Measurements from ENCODE around the gene GNB4. TPM values are rescaled to one million over a fixed set of nuclear protein-coding genes. Genes with fewer than 3 reads are reported as not detected.

Gene GNB4
- total and polyA plus RNA-seq, 10 donors, result 5.5 to 47.5 (median 41.5) TPM

- DNase-seq, result no peak
- H3K4me3 ChIP-seq, result peak overlapping the region in 1 of 8 donors; percentile 30
- H3K9me3 ChIP-seq, result no peaks in the 10 kb centered on the region
- no peaks in the 10 kb centered on the region for H3K27me3 ChIP-seq (replicated peaks in 1 of 7)
- no peaks in the 10 kb centered on the region for H3K36me3 ChIP-seq
- 21 to 34% (median 30%) methylated on average over 3 of the region's 3 CpGs for WGBS, 5 donors
- TF ChIP-seq POLR2A (IDR thresholded peaks at IDR 0.05) (no peak), CTCF (IDR thresholded peaks at IDR 0.05 in 8 of 11, conservative IDR thresholded peaks at IDR 0.05 in 3 of 11) (no peak), POLR2AphosphoS5 (IDR thresholded peaks at IDR 0.05) (peak in 1 of 3 donors; percentile 37)
- intact Hi-C loops (cut with DNase I; ENCODE audit: low total_unique reads), result no loop called here
- H3K4me1 ChIP-seq, result peaks cover 23 to 80% (median 48%) of the 10 kb centered on the region in 6 donors
- H3K27ac ChIP-seq, result peak overlapping the region in 6 of 8 donors; percentile 23 to 64 (median 57)
Observed at GRCh38 chr3:179432021-179432420, 19.2 kb downstream of the GNB4 start.

GRCh38 chr3:179430277-179430870 is 20.9 kb downstream of the GNB4 start:
- intact Hi-C loops (cut with DNase I; ENCODE audit: low total_unique reads), result no loop called here
- peaks cover 0 to 7% (median under 1%) of the 10 kb centered on the region in 6 donors for H3K36me3 ChIP-seq
- no peak overlapping the region for H3K4me3 ChIP-seq
- H3K4me1 ChIP-seq, result peaks cover 17 to 63% (median 40%) of the 10 kb centered on the region in 6 donors
- no peaks in the 10 kb centered on the region for H3K27me3 ChIP-seq (replicated peaks in 1 of 7)
- no peak overlapping the region for H3K27ac ChIP-seq
- WGBS, 5 donors, result 97 to 100% (median 98%) methylated on average over 2 of the region's 2 CpGs
- no peaks in the 10 kb centered on the region for H3K9me3 ChIP-seq
- TF ChIP-seq POLR2A (IDR thresholded peaks at IDR 0.05) (no peak), CTCF (IDR thresholded peaks at IDR 0.05 in 8 of 11, conservative IDR thresholded peaks at IDR 0.05 in 3 of 11) (no peak), POLR2AphosphoS5 (IDR thresholded peaks at IDR 0.05) (no peak)
- DNase-seq, result no peak

GRCh38 chr3:179428876-179429548 is 22.3 kb downstream of the GNB4 start:
- no peak overlapping the region for H3K4me3 ChIP-seq
- no peak for TF ChIP-seq POLR2A (IDR thresholded peaks at IDR 0.05)
- no peak for TF ChIP-seq CTCF (IDR thresholded peaks at IDR 0.05 in 8 of 11, conservative IDR thresholded peaks at IDR 0.05 in 3 of 11)
- WGBS, 5 donors, result 83 to 97% (median 90%) methylated on average over 7 to 8 of the region's 8 CpGs
- intact Hi-C loops (cut with DNase I; ENCODE audit: low total_unique reads), result no loop called here
- DNase-seq, result no peak
- no peaks in the 10 kb centered on the region for H3K27me3 ChIP-seq (replicated peaks in 1 of 7)
- peaks cover 0 to 21% (median 11%) of the 10 kb centered on the region in 6 donors for H3K36me3 ChIP-seq
- H3K27ac ChIP-seq, result no peak overlapping the region
- no peaks in the 10 kb centered on the region for H3K9me3 ChIP-seq
- peaks cover 17 to 51% (median 32%) of the 10 kb centered on the region in 6 donors for H3K4me1 ChIP-seq

- intact Hi-C loops (cut with DNase I; ENCODE audit: low total_unique reads), result no loop called here
- DNase-seq, result no peak
- Histone ChIP-seq H3K9me3 (no peaks in the 10 kb centered on the region), H3K27ac (no peak overlapping the region), H3K27me3 (replicated peaks in 1 of 7) (no peaks in the 10 kb centered on the region), H3K36me3 (peaks cover 0 to 51% (median 17%) of the 10 kb centered on the region in 6 donors), H3K4me3 (no peak overlapping the region), H3K4me1 (peaks cover 0 to 17% (median under 1%) of the 10 kb centered on the region in 6 donors)
- TF ChIP-seq POLR2AphosphoS5 (IDR thresholded peaks at IDR 0.05) (no peak), POLR2A (IDR thresholded peaks at IDR 0.05) (no peak), CTCF (IDR thresholded peaks at IDR 0.05 in 8 of 11, conservative IDR thresholded peaks at IDR 0.05 in 3 of 11) (no peak)
- 92 to 96% (median 95%) methylated on average over 6 of the region's 6 CpGs for WGBS, 5 donors
Observed at GRCh38 chr3:179425075-179425474, 26.2 kb downstream of the GNB4 start.
